Activated CD4-positive, alpha-beta T cell treated with anti-CD3 and anti-CD28 coated beads, Interleukin-2, amount 50 U/mL, for 4 hours (primary cell): ENCODE data around the gene BEX3.
"Not testable (repeated sequence)": the region's sequence is repeated elsewhere in the genome, so short reads cannot be mapped to it uniquely, and the experiment has no call there.

Experiments used
- DNase-seq, 2 experiments: peaks; one replicate each; pipeline ENCODE4 v3.0.0-alpha.2; 2020

The BEX3 gene

GRCh38 chrX:103384672-103385071, 8.3 kb downstream of the BEX3 start:
- DNase-seq, result no peak

DNA sequence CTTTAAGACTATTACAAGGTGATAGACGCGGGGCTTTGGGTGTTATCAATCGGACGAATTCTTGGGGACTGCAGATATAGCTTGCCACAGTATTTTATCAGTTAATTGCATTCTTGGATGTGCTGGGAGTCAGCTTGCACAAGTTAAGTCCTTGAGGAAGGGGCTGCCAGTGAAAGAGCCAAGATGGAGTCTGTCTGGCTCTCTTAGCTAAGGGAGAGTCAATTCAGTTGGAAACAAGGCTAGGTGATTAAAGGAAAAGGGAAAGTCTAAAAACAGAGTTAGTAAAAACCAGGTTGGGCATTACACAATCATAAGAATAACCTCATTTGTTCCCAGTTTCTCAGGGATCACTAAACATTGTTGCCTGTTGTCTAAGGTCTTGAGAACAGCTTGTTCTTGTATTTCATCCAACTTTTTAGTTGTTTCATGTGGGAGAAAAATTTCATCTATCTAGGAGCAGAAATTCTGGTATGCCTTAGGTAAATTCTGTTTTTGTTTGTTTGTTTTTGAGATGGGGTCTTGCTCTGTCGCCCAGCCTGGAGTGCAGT, 9.0 kb downstream of the BEX3 start:
- not testable (repeated sequence) for DNase-seq

DNA sequence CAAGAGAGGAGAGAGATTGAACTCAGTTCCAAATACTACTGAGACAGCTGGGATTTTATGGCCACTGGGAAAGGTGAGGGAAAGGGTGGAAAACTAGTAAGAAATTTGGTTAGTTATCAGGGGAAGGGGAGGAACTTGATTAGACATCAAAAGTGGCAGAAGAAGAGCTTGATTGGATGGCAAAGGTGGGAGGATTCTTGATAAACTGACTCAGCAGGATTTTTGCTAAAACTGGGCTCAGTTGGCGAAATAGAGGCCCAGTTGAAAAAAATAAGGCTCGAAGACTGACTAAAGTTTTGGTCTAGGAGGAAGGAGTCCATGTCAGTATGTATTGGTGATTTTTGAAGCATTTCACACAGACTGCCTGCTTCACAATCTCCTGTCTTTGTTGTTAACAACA, 10.0 kb downstream of the BEX3 start:
- DNase-seq, result no peak

- DNase-seq, result no peak
Measured at GRCh38 chrX:103393487-103393886, 17.1 kb downstream of the BEX3 start.

DNA sequence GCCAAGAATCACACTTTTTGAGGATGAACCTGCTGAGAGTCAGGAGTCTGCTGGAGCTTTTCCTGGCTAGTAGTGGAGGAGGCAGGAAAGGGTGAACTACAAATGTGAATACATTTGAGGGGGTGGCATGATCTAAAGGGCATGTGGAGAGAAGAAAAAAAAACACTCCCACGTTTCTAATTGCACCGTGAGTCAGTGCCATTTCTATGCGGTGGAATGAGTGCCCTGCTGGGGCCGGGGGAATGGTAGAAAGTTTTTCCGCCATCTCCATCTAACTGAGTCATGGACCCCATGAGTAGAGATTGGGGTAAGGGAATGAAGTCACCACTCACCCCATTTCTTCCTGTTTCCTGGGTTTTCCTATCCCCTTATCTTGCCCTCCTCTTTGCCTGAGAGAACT, 19.8 kb downstream of the BEX3 start:
- no peak for DNase-seq

GRCh38 chrX:103396660-103397059, 20.3 kb downstream of the BEX3 start:
- DNase-seq, result no peak

GRCh38 chrX:103397707-103398106, 21.4 kb downstream of the BEX3 start:
- DNase-seq, result no peak

DNA sequence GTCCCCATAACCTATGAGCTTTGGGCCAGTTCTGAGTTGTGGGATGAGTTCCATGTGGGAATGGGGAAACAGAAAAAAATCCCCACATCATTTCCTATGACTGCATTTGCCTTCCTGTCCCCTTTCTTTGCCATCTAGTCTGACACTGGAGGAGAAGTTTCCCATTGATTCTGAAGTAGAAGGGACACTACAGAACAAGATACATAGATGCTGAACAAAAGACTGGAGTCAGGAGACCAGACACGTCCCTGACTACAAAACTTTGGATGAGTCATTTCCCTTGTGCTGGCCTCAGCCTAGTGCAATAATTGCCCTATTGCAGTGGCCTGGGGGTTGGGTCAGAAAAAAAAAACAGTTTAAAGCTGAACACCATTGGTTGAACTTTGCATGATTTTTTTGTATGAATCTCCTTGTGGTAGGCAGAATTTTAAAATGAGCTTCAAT, 22.1 kb downstream of the BEX3 start:
- no peak for DNase-seq

GRCh38 chrX:103399744-103400143, 23.4 kb downstream of the BEX3 start:
- no peak for DNase-seq

DNA sequence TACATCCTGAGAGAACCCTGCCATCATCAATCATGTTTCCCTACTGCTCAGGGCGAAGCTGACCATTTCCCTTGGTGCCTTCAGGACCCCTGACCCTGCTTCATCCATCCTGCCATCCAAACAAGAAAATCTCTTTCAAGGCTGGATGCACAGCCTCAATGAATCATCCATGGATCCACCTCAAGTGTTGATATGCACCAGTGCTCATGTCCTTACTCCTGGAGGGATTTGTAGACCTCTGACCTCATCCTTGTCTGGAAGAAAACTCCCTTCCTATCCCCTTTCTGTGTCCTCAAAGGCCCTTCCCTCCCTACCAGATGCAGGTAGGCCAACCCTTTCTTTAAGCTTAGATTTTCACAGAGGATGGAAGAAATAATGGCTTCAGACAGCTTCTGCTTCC, 24.6 kb downstream of the BEX3 start:
- DNase-seq, result no peak

GRCh38 chrX:103404231-103405008, 28.1 kb downstream of the BEX3 start:
- peak in 1 of 2 experiments; percentile 1 for DNase-seq

- no peak for DNase-seq
Measured at GRCh38 chrX:103405009-103405333, 28.6 kb downstream of the BEX3 start.

DNA sequence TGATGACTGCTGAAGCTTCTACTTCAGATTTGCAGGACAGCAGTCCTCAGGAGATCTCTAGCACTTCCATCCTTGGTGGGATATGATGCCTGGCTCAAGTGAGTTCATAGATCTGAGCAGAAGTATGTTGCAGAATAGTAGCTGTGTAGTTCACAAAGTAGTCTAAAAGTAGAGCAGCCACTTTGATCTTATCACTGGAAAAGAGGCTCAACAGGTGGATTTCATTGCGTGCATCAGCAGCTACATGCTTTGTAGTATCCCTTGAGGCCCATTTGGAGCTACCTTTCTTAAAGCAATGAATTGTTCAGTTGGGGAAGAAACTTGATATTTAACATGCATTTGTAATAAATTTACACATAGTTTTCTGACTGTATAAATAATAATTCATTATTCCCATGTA, 29.9 kb downstream of the BEX3 start:
- no peak for DNase-seq

DNA sequence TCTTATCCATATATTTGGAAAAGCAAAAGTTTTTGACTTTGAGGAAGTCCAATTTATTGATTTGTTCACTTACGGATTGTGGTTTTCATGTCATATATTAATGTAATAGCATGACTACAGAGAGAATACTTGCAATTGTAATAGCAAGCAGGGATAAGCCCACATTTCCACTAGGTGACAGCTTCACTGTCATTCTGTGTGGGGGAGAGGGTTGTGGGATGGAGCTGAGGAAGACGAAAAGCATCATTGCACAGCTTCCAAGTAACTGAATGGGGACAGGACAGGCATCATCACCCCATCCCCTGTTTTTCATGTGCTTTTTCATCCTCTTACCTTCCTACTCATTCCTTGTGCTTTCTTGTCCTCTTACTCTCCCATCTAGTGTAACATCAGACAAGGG, 31.4 kb downstream of the BEX3 start:
- no peak for DNase-seq

DNA sequence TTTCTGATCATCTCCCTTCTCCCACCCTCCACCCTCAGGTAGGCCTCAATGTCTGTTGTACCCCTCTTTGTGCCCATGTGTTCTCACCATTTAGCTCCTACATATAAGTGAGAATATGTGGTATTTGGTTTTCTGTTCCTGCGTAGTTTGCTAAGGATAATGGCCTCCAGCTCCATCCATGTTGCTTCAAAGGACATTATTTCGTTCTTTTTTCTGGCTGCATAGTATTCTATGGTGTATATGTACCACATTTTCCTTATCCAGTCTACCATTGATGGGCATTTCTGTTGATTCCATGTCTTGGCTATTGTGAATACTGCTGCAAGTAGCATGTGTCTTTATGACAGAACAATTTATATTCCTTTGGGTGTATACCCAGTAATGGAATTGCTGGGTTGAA, 35.4 kb downstream of the BEX3 start:
- not testable (repeated sequence) for DNase-seq

- DNase-seq, result no peak
Measured at GRCh38 chrX:103413705-103414387, 37.5 kb downstream of the BEX3 start.

GRCh38 chrX:103414561-103414960, 38.2 kb downstream of the BEX3 start:
- no peak for DNase-seq

GRCh38 chrX:103415068-103415467, 38.7 kb downstream of the BEX3 start:
- DNase-seq, result no peak

DNA sequence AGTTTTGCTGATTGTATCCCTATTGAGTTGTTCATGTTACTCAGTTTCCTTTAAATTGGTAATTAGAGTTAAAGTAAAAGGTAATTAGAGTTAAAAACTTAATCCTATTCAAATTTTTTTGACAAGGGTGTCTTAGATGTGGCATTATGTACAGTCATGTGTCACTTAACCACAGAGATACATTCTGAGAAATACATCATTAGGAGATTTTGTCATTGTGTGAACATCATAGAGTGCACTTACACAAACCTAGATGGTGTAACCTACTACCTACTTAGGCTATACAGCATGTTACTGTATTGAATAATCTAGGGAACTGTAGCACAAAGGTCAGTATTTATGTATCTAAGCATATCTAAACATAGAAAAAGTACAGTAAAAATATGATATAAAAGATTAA, 39.2 kb downstream of the BEX3 start:
- DNase-seq, result no peak

DNA sequence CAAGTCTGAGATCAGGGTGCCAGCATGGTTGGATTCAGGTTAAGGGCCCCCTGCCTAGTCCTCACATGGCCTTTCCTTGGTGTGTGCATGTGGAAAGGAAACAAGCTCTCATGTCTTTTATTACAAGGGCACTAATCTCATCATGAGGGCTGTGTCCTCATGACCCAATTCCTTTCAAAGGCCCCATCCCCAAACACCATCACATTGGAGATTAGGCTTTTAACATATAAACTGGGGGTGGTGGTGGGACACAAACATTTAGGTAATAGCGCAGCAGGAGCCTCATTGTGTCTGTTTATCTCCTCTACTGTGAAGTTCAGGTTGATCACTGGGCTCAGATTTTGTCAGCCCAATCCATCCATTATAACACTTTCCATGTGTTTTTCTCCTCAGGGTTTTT, 41.0 kb downstream of the BEX3 start:
- DNase-seq, result no peak

DNA sequence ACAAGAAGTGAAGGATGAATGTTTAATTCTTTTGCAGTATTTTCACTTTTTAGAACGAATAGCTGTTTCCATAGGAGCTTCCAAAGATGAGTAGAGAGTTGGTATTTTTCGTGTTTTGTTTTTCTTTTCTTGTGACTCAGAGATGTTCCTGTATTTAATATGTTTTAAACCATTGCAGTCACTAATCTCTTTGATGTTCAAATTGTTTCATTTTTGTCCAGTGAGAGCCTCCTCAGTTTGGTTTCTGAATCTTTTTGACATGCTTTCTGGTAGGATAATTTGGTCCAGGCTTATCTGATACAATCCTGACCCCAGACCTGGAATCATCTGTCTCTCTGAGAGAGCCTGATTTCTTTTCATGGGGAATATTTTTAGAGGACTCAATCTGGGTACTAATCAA, 41.6 kb downstream of the BEX3 start:
- DNase-seq, result no peak

GRCh38 chrX:103418811-103419340, 42.5 kb downstream of the BEX3 start:
- DNase-seq, result no peak

GRCh38 chrX:103423955-103424638, 47.8 kb downstream of the BEX3 start:
- DNase-seq, result no peak
